HEK293 (cell line): ENCODE measurements around the gene MRPL47.

Source experiments
- CTCF ChIA-PET: fragments of 350-600 bp; formaldehyde crosslinking; extraction: SDS; loops from one replicate; lab custom pipeline; 2021; ENCODE audit warnings: antibody characterized with exemption; lab: Yijun Ruan, JAX
- POLR2A ChIA-PET: fragments of 300-600 bp; formaldehyde crosslinking; extraction: SDS; loops from one replicate; lab custom pipeline; 2020; ENCODE audit warnings: antibody characterized with exemption, inconsistent platforms; lab: Yijun Ruan, JAX
- H3K27ac ChIP-seq: fragments of 200-500 bp; sonication (Bioruptor generic); 2 replicates; pipeline ENCODE4 v1.5.1; 2014; ENCODE audit warnings: low read depth, low read length, control low read depth, inconsistent platforms; ENCODE audit errors: extremely low read depth
- H3K36me3 ChIP-seq, 2 experiments: fragments of 200-500 bp in 1 of 2; sonication (Bioruptor generic) in 1 of 2; 1 replicate in 1 of 2; 2 replicates in 1 of 2; pipeline ENCODE4 v1.5.1; 2014 to 2017; ENCODE audit warnings: inconsistent platforms in 2 of 2, low read length in 2 of 2; ENCODE audit not compliant: control insufficient read depth in 2 of 2, insufficient read depth in 1 of 2
- H3K4me1 ChIP-seq: fragments of 200-500 bp; sonication (Bioruptor generic); 2 replicates; pipeline ENCODE4 v1.5.1; 2014; ENCODE audit warnings: mild to moderate bottlenecking, low read length, inconsistent platforms; ENCODE audit not compliant: control insufficient read depth, insufficient read depth
- H3K4me3 ChIP-seq: 2 replicates; pipeline ENCODE4 v1.5.1; 2011; ENCODE audit warnings: low read depth, mild to moderate bottlenecking, control low read depth, low read length, moderate library complexity
- H3K9me3 ChIP-seq: fragments of 200-500 bp; sonication (Bioruptor generic); 2 replicates; pipeline ENCODE4 v1.5.1; 2014; ENCODE audit warnings: low read depth, low read length, inconsistent platforms; ENCODE audit not compliant: control insufficient read depth, insufficient read depth
- BCL11A ChIP-seq: fragments of 450-650 bp; formaldehyde crosslinking; IDR thresholded peaks from 2 replicates; pipeline ENCODE4 v1.5.1; 2016; ENCODE audit warnings: low read depth, missing biosample characterization, missing genetic modification characterization
- BCL11B ChIP-seq: fragments of 450-650 bp; formaldehyde crosslinking; IDR thresholded peaks from 2 replicates; pipeline ENCODE4 v1.5.1; 2016; ENCODE audit warnings: low read depth, missing biosample characterization, missing genetic modification characterization
- HOXD13 ChIP-seq: sonication (generic); formaldehyde crosslinking; IDR thresholded peaks from 2 replicates; pipeline ENCODE4 v1.8.0; 2022; ENCODE audit warnings: missing genetic modification reagents, borderline replicate concordance
- PRDM10 ChIP-seq: fragments of 450-650 bp; formaldehyde crosslinking; IDR thresholded peaks from 2 replicates; pipeline ENCODE4 v1.5.1; 2016; ENCODE audit warnings: missing biosample characterization, missing genetic modification characterization
- SP2 ChIP-seq: fragments of 450-650 bp; formaldehyde crosslinking; IDR thresholded peaks from 2 replicates; pipeline ENCODE4 v1.5.1; 2016; ENCODE audit warnings: missing biosample characterization, missing genetic modification characterization
- SP3 ChIP-seq: fragments of 450-650 bp; formaldehyde crosslinking; IDR thresholded peaks from 2 replicates; pipeline ENCODE4 v1.5.1; 2016; ENCODE audit warnings: missing biosample characterization, missing genetic modification characterization
- SP7 ChIP-seq: fragments of 450-650 bp; formaldehyde crosslinking; IDR thresholded peaks from 2 replicates; pipeline ENCODE4 v1.5.1; 2016; ENCODE audit warnings: missing biosample characterization, missing genetic modification characterization
- YY2 ChIP-seq: fragments of 450-650 bp; formaldehyde crosslinking; IDR thresholded peaks from 2 replicates; pipeline ENCODE4 v1.5.1; 2016; ENCODE audit warnings: missing biosample characterization, missing genetic modification characterization
- ZBTB17 ChIP-seq: fragments of 450-650 bp; formaldehyde crosslinking; IDR thresholded peaks from 2 replicates; pipeline ENCODE4 v1.5.1; 2016; ENCODE audit warnings: missing biosample characterization, missing genetic modification characterization
- ZBTB21 ChIP-seq: fragments of 450-650 bp; formaldehyde crosslinking; IDR thresholded peaks from 2 replicates; pipeline ENCODE4 v1.5.1; 2017; ENCODE audit warnings: missing biosample characterization, missing genetic modification characterization
- ZBTB26 ChIP-seq: fragments of 450-650 bp; formaldehyde crosslinking; optimal IDR thresholded peaks from 2 replicates; pipeline ENCODE3; 2016; ENCODE audit warnings: missing biosample characterization, mild to moderate bottlenecking, missing genetic modification characterization
- ZBTB48 ChIP-seq: fragments of 450-650 bp; formaldehyde crosslinking; IDR thresholded peaks from 2 replicates; pipeline ENCODE4 v1.5.1; 2016; ENCODE audit warnings: missing biosample characterization, missing genetic modification characterization
- ZNF335 ChIP-seq: fragments of 450-650 bp; formaldehyde crosslinking; conservative IDR thresholded peaks from 2 replicates; pipeline ENCODE4 v1.5.1; 2016; ENCODE audit warnings: missing biosample characterization, missing genetic modification characterization
- ZNF341 ChIP-seq: fragments of 450-650 bp; formaldehyde crosslinking; IDR thresholded peaks from 2 replicates; pipeline ENCODE4; 2016; ENCODE audit warnings: low read depth, missing biosample characterization, missing genetic modification characterization
- ZNF391 ChIP-seq: fragments of 450-650 bp; formaldehyde crosslinking; IDR thresholded peaks from 2 replicates; pipeline ENCODE4 v1.5.1; 2016; ENCODE audit warnings: low read depth, missing biosample characterization, missing genetic modification characterization, borderline replicate concordance
- ZNF501 ChIP-seq: fragments of 450-650 bp; formaldehyde crosslinking; IDR thresholded peaks from 2 replicates; pipeline ENCODE4 v1.5.1; 2016; ENCODE audit warnings: missing biosample characterization, missing genetic modification characterization
- ZNF660 ChIP-seq: fragments of 450-650 bp; IDR thresholded peaks from 2 replicates; pipeline ENCODE4 v1.5.1; 2018; ENCODE audit warnings: missing biosample characterization, mild to moderate bottlenecking, missing genetic modification characterization
- ZNF76 ChIP-seq: fragments of 450-650 bp; formaldehyde crosslinking; IDR thresholded peaks from 2 replicates; pipeline ENCODE4; 2016; ENCODE audit warnings: low read depth, missing biosample characterization, missing genetic modification characterization, borderline replicate concordance
- ZXDB ChIP-seq: fragments of 450-650 bp; formaldehyde crosslinking; IDR thresholded peaks from 2 replicates; pipeline ENCODE4 v1.5.1; 2016; ENCODE audit warnings: missing biosample characterization, missing genetic modification characterization
- TF ChIP-seq, protein P1 (sequence below): fragments of 450-650 bp; formaldehyde crosslinking; IDR thresholded peaks from 2 replicates; pipeline ENCODE4 v1.5.1; 2016; ENCODE audit warnings: missing biosample characterization, missing genetic modification characterization
- TF ChIP-seq, protein P2 (sequence below): fragments of 450-650 bp; formaldehyde crosslinking; IDR thresholded peaks from 2 replicates; pipeline ENCODE4 v1.5.1; 2016; ENCODE audit warnings: missing biosample characterization, missing genetic modification characterization
- TF ChIP-seq, protein P3 (sequence below): fragments of 450-650 bp; formaldehyde crosslinking; conservative IDR thresholded peaks from 2 replicates; pipeline ENCODE4 v1.5.1; 2016; ENCODE audit warnings: low read depth, missing biosample characterization, missing genetic modification characterization

Gene MRPL47

GRCh38 chr3:179604321-179605078, at the start of gene MRPL47, which contains the start of gene NDUFB5:
Gene MRPL47 (minus strand): TSS chr3:179604638. CDS start chr3:179604624, 14 bp downstream.
Gene NDUFB5 (plus strand): TSS chr3:179604794. CDS start chr3:179604816, 22 bp downstream.
- ChIA-PET CTCF (interaction anchor here (1.9 kb wide), 1 partner anchor 45 kb away, joined by 6 read pairs; no protein-coding TSS in a partner anchor), POLR2A (interaction anchor here (0.8 to 1.3 kb wide), 3 partner anchors 39 to 153 kb away, joined by 3 to 8 read pairs (median 6); partner anchors contain the start of genes ACTL6A and GNB4)
- H3K4me3 ChIP-seq: peak within 1 kb of the TSS; percentile 91
- no peaks in the 10 kb centered on the region for H3K9me3 ChIP-seq
- peaks cover 22 to 40% of the 10 kb centered on the region in 2 experiments for H3K36me3 ChIP-seq
- H3K4me1 ChIP-seq: no peaks in the 10 kb centered on the region; the same call in 1 of the 2 replicates
- H3K27ac ChIP-seq: peak within 1 kb of the TSS; percentile 52; the same call in 1 of the 2 replicates
- TF ChIP-seq, protein P1, sequence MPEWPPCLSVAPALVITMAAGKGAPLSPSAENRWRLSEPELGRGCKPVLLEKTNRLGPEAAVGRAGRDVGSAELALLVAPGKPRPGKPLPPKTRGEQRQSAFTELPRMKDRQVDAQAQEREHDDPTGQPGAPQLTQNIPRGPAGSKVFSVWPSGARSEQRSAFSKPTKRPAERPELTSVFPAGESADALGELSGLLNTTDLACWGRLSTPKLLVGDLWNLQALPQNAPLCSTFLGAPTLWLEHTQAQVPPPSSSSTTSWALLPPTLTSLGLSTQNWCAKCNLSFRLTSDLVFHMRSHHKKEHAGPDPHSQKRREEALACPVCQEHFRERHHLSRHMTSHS (tag by site-specific recombination): no peak
- TF ChIP-seq ZNF335 (peak; percentile 83), ZBTB21 (tag by site-specific recombination) (peak; percentile 77), SP3 (tag by site-specific recombination) (peak; percentile 71), ZNF660 (tag by site-specific recombination) (0 out of 2 replicates have a peak, but pooled peaks have one; percentile 50), SP7 (peak; percentile 39; the same call in 1 of the 2 replicates), ZXDB (peak; percentile 47; the same call in 1 of the 2 replicates), ZNF391 (tag by site-specific recombination) (no peak), BCL11A (tag by site-specific recombination) (no peak), PRDM10 (tag by site-specific recombination) (peak; percentile 58), ZBTB17 (peak; percentile 86), ZNF501 (tag by site-specific recombination) (peak; percentile 20; the same call in 1 of the 2 replicates), SP2 (peak; percentile 85), HOXD13 (CRISPR knock-in tag) (no peak), ZNF341 (0 out of 2 replicates have a peak, but pooled peaks have one; percentile 34), YY2 (tag by site-specific recombination) (peak; percentile 88; the same call in 1 of the 2 replicates), ZBTB26 (peak; percentile 21), ZNF76 (tag by site-specific recombination) (peak; percentile 59; the same call in 1 of the 2 replicates), BCL11B (tag by site-specific recombination) (no peak), ZBTB48 (tag by site-specific recombination) (no peak)
- TF ChIP-seq, protein P2, sequence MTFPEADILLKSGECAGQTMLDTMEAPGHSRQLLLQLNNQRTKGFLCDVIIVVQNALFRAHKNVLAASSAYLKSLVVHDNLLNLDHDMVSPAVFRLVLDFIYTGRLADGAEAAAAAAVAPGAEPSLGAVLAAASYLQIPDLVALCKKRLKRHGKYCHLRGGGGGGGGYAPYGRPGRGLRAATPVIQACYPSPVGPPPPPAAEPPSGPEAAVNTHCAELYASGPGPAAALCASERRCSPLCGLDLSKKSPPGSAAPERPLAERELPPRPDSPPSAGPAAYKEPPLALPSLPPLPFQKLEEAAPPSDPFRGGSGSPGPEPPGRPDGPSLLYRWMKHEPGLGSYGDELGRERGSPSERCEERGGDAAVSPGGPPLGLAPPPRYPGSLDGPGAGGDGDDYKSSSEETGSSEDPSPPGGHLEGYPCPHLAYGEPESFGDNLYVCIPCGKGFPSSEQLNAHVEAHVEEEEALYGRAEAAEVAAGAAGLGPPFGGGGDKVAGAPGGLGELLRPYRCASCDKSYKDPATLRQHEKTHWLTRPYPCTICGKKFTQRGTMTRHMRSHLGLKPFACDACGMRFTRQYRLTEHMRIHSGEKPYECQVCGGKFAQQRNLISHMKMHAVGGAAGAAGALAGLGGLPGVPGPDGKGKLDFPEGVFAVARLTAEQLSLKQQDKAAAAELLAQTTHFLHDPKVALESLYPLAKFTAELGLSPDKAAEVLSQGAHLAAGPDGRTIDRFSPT (tag by site-specific recombination): peak; percentile 49
- TF ChIP-seq, protein P3, sequence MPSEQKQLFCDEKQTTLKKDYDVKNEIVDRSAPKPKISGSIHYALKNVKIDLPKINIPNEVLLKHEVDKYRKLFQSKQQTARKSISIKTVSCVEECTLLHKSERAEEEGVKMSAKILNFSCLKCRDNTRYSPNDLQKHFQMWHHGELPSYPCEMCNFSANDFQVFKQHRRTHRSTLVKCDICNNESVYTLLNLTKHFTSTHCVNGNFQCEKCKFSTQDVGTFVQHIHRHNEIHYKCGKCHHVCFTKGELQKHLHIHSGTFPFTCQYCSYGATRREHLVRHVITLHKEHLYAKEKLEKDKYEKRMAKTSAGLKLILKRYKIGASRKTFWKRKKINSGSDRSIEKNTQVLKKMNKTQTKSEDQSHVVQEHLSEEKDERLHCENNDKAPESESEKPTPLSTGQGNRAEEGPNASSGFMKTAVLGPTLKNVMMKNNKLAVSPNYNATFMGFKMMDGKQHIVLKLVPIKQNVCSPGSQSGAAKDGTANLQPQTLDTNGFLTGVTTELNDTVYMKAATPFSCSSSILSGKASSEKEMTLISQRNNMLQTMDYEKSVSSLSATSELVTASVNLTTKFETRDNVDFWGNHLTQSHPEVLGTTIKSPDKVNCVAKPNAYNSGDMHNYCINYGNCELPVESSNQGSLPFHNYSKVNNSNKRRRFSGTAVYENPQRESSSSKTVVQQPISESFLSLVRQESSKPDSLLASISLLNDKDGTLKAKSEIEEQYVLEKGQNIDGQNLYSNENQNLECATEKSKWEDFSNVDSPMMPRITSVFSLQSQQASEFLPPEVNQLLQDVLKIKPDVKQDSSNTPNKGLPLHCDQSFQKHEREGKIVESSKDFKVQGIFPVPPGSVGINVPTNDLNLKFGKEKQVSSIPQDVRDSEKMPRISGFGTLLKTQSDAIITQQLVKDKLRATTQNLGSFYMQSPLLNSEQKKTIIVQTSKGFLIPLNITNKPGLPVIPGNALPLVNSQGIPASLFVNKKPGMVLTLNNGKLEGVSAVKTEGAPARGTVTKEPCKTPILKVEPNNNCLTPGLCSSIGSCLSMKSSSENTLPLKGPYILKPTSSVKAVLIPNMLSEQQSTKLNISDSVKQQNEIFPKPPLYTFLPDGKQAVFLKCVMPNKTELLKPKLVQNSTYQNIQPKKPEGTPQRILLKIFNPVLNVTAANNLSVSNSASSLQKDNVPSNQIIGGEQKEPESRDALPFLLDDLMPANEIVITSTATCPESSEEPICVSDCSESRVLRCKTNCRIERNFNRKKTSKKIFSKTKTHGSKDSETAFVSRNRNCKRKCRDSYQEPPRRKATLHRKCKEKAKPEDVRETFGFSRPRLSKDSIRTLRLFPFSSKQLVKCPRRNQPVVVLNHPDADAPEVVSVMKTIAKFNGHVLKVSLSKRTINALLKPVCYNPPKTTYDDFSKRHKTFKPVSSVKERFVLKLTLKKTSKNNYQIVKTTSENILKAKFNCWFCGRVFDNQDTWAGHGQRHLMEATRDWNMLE (tag by site-specific recombination): peak; percentile 71
